OCI-LY3 (cell line): ENCODE measurements around the gene HOXB1.

Experiments used
- H2AFZ ChIP-seq: fragments of 200-600, 300-600 bp; shearing (Covaris generic); 2 replicates; pipeline ENCODE4 v1.6.0; 2014; ENCODE audit warnings: antibody characterized with exemption, low read depth, low read length
- H3K27ac ChIP-seq: fragments of 200-600, 300-600 bp; sonication (generic); 2 replicates; pipeline ENCODE4 v1.5.1; 2014; ENCODE audit warnings: mild to moderate bottlenecking, low read length, moderate library complexity, mixed read lengths
- H3K27me3 ChIP-seq: fragments of 200-600, 300-600 bp; sonication (generic); 2 replicates; pipeline ENCODE4 v1.6.1; 2014; ENCODE audit warnings: low read depth, low read length, mixed read lengths
- H3K36me3 ChIP-seq: fragments of 200-600, 300-600 bp; sonication (generic); replicated peaks from 2 replicates; pipeline ENCODE3; 2014; ENCODE audit warnings: low read depth, low read length, mixed read lengths
- H3K4me1 ChIP-seq: fragments of 300-600, 200-600 bp; sonication (generic); 2 replicates; pipeline ENCODE4 v1.6.1; 2014; ENCODE audit warnings: low read length, mixed read lengths
- H3K4me2 ChIP-seq: fragments of 200-600, 300-600 bp; sonication (generic); 2 replicates; pipeline ENCODE4 v1.6.1; 2014; ENCODE audit warnings: low read length, mixed read lengths
- H3K4me3 ChIP-seq: fragments of 300-600, 200-600 bp; sonication (generic); 2 replicates; pipeline ENCODE4 v1.5.1; 2014; ENCODE audit warnings: antibody characterized with exemption, mild to moderate bottlenecking, low read length, moderate library complexity
- H3K79me2 ChIP-seq: fragments of 300-600, 200-600 bp; shearing (Covaris generic); 2 replicates; pipeline ENCODE4 v1.6.1; 2014; ENCODE audit warnings: mild to moderate bottlenecking, low read length, mixed read lengths
- H3K9ac ChIP-seq: fragments of 300-600, 200-600 bp; shearing (Covaris generic); 2 replicates; pipeline ENCODE4 v1.6.0; 2014; ENCODE audit warnings: mild to moderate bottlenecking, low read length, moderate library complexity
- H3K9me3 ChIP-seq: fragments of 200-600, 300-600 bp; shearing (Covaris generic); 2 replicates; pipeline ENCODE4 v1.6.1; 2014; ENCODE audit warnings: low read length, mixed read lengths; ENCODE audit not compliant: insufficient read depth
- H4K20me1 ChIP-seq: fragments of 200-600, 300-600 bp; sonication (generic); 2 replicates; pipeline ENCODE4 v1.6.1; 2016; ENCODE audit warnings: low read length, mixed read lengths; ENCODE audit not compliant: insufficient read depth
- CTCF ChIP-seq: fragments of 200-600, 300-600 bp; sonication (generic); IDR thresholded peaks from 2 replicates; pipeline ENCODE4 v1.5.1; 2014; ENCODE audit warnings: antibody characterized with exemption, low read length, low read depth
- EZH2phosphoT487 ChIP-seq: fragments of 200-600 bp; shearing (Covaris generic); IDR thresholded peaks from 2 replicates; pipeline ENCODE4 v1.6.1; 2018; ENCODE audit warnings: antibody characterized with exemption, mixed run types, low read depth

The HOXB1 gene

GRCh38 chr17:48498164-48498850 lies 32.5 kb downstream of the HOXB1 start:
- Histone ChIP-seq H4K20me1 (no peaks in the 10 kb centered on the region), H2AFZ (no peak overlapping the region), H3K4me3 (no peak overlapping the region), H3K4me2 (no peak overlapping the region), H3K4me1 (peaks cover 19% of the 10 kb centered on the region), H3K9ac (no peak overlapping the region), H3K9me3 (no peaks in the 10 kb centered on the region), H3K79me2 (no peaks in the 10 kb centered on the region), H3K27me3 (no peaks in the 10 kb centered on the region), H3K27ac (no peak overlapping the region), H3K36me3 (no peaks in the 10 kb centered on the region)
- TF ChIP-seq CTCF (no peak), EZH2phosphoT487 (no peak)

GRCh38 chr17:48497103-48497502 lies 33.7 kb downstream of the HOXB1 start:
- Histone ChIP-seq H4K20me1 (no peaks in the 10 kb centered on the region), H3K4me1 (peaks cover 24% of the 10 kb centered on the region), H3K9ac (no peak overlapping the region), H3K9me3 (no peaks in the 10 kb centered on the region), H3K4me3 (no peak overlapping the region), H3K27me3 (no peaks in the 10 kb centered on the region), H2AFZ (no peak overlapping the region), H3K36me3 (no peaks in the 10 kb centered on the region), H3K27ac (no peak overlapping the region), H3K4me2 (no peak overlapping the region), H3K79me2 (no peaks in the 10 kb centered on the region)
- TF ChIP-seq EZH2phosphoT487 (no peak), CTCF (no peak)

- Histone ChIP-seq H4K20me1 (no peaks in the 10 kb centered on the region), H3K36me3 (no peaks in the 10 kb centered on the region), H3K9ac (no peak overlapping the region), H3K4me1 (peaks cover 40% of the 10 kb centered on the region), H3K27ac (no peak overlapping the region), H2AFZ (no peak overlapping the region), H3K4me3 (no peak overlapping the region), H3K9me3 (no peaks in the 10 kb centered on the region), H3K79me2 (no peaks in the 10 kb centered on the region), H3K27me3 (no peaks in the 10 kb centered on the region), H3K4me2 (no peak overlapping the region)
- TF ChIP-seq CTCF (no peak), EZH2phosphoT487 (no peak)
These were observed 36.5 kb downstream of the HOXB1 start for GRCh38 chr17:48494335-48494734.

GRCh38 chr17:48492401-48493298 lies 38.2 kb downstream of the HOXB1 start:
- peaks cover 54% of the 10 kb centered on the region for H3K4me1 ChIP-seq
- peak overlapping the region; percentile 78 for H3K4me3 ChIP-seq
- no peaks in the 10 kb centered on the region for H3K36me3 ChIP-seq
- H3K27ac ChIP-seq, result peak overlapping the region; percentile 56
- TF ChIP-seq CTCF (peak; percentile 88), EZH2phosphoT487 (no peak)
- H3K4me2 ChIP-seq, result peak overlapping the region; percentile 99
- H3K9ac ChIP-seq, result peak overlapping the region; percentile 78
- no peaks in the 10 kb centered on the region for H3K27me3 ChIP-seq
- H3K9me3 ChIP-seq, result no peaks in the 10 kb centered on the region
- H4K20me1 ChIP-seq, result no peaks in the 10 kb centered on the region
- peak overlapping the region; percentile 70; the same call in 1 of the 2 replicates for H2AFZ ChIP-seq
- H3K79me2 ChIP-seq, result no peaks in the 10 kb centered on the region
